ENCODE results near the gene DYNC2H1. TPM values are rescaled to one million over a fixed set of nuclear protein-coding genes. Genes with fewer than 3 reads are reported as not detected.
"Not testable (repeated sequence)": the region's sequence is repeated elsewhere in the genome, so short reads cannot be mapped to it uniquely, and the experiment has no call there.

Gene DYNC2H1
- total RNA-seq, 1 donor from 2014 or later: 46.4 TPM

DNA sequence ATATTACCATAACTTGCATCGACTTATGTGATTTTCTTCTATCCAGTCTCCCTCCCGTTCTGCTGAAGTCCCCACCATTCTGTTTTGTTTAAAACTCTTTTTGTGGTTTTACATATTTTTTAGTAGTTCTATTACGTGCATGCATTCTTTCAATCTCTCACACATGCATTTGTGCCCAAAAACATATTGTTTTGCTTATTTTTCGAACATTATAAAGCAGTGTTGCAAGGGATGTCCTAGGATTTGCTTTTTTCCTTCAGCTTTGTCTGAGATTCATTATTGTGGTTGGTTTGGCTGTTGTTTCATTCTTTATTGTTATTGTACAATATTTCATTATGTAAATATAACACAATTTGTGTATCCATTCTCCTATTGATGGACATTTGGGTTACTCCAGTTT, 235.7 kb downstream of the DYNC2H1 start:
- Histone ChIP-seq H3K36me3 (ENCODE audit: control insufficient read depth in 3 of 3, insufficient read depth in 3 of 3, low read length in 3 of 3) (no peaks in the 10 kb centered on the region), H3K4me3 (ENCODE audit: low read length in 3 of 3) (no peak overlapping the region), H3K9me3 (ENCODE audit: control insufficient read depth in 3 of 3, low read length in 3 of 3) (no peaks in the 10 kb centered on the region), H3K9ac (ENCODE audit: low read depth in 1 of 3, low read length in 3 of 3) (no peak overlapping the region), H3K27me3 (ENCODE audit: control insufficient read depth in 3 of 3, insufficient read depth in 3 of 3, low read length in 3 of 3) (no peaks in the 10 kb centered on the region), H3K27ac (ENCODE audit: low read depth, low read length) (no peak overlapping the region), H3K4me1 (ENCODE audit: control insufficient read depth in 3 of 3, insufficient read depth in 3 of 3, low read length in 3 of 3) (no peaks in the 10 kb centered on the region)

DNA sequence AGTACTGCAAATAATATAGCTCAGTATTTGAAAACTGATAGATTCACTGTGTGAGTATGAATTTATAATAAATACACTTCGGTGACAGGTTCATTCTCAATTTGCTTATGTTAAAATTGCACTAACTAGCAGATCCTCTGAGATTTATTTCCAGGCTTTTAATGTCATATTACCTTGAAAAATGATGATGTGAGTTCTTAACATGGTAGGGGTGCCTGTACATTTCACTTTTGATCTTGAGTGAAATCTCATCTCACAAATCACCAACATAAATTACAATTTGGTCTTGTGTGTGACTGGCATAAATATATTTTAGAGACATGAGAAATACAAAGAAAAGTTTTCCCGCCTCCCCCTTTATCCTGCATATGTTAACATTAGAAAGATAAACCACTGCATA, 240.4 kb downstream of the DYNC2H1 start:
- Histone ChIP-seq H3K9me3 (ENCODE audit: control insufficient read depth in 3 of 3, low read length in 3 of 3) (no peaks in the 10 kb centered on the region), H3K27me3 (ENCODE audit: control insufficient read depth in 3 of 3, insufficient read depth in 3 of 3, low read length in 3 of 3) (no peaks in the 10 kb centered on the region), H3K4me3 (ENCODE audit: low read length in 3 of 3) (no peak overlapping the region), H3K27ac (ENCODE audit: low read depth, low read length) (no peak overlapping the region), H3K36me3 (ENCODE audit: control insufficient read depth in 3 of 3, insufficient read depth in 3 of 3, low read length in 3 of 3) (no peaks in the 10 kb centered on the region), H3K9ac (ENCODE audit: low read depth in 1 of 3, low read length in 3 of 3) (no peak overlapping the region), H3K4me1 (ENCODE audit: control insufficient read depth in 3 of 3, insufficient read depth in 3 of 3, low read length in 3 of 3) (no peaks in the 10 kb centered on the region)

DNA sequence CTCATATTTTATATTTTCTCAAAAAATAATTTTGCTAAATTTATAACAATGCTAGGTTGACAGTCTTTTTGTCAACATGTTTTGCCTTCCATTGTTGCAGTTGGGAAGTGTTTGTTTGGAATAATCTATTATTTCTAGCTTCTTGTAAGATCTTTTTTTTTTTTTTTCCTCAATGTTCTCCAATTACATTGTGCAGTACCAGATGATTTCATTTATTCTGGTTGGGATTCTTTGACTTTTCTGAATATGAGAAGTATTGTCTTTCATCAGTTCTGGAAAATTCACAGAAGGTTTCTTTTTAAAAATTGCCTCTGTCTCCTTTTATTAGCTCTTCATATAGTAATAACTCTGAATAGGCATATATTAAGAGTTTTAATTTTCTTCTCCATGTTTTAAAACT, 245.4 kb downstream of the DYNC2H1 start:
- H3K9me3 ChIP-seq (ENCODE audit: control insufficient read depth in 3 of 3, low read length in 3 of 3): no peaks in the 10 kb centered on the region
- no peak overlapping the region for H3K4me3 ChIP-seq (ENCODE audit: low read length in 3 of 3)
- no peak overlapping the region for H3K27ac ChIP-seq (ENCODE audit: low read depth, low read length)
- no peaks in the 10 kb centered on the region for H3K36me3 ChIP-seq (ENCODE audit: control insufficient read depth in 3 of 3, insufficient read depth in 3 of 3, low read length in 3 of 3)
- no peaks in the 10 kb centered on the region for H3K27me3 ChIP-seq (ENCODE audit: control insufficient read depth in 3 of 3, insufficient read depth in 3 of 3, low read length in 3 of 3)
- no peak overlapping the region for H3K9ac ChIP-seq (ENCODE audit: low read depth in 1 of 3, low read length in 3 of 3)
- no peaks in the 10 kb centered on the region for H3K4me1 ChIP-seq (ENCODE audit: control insufficient read depth in 3 of 3, insufficient read depth in 3 of 3, low read length in 3 of 3)

DNA sequence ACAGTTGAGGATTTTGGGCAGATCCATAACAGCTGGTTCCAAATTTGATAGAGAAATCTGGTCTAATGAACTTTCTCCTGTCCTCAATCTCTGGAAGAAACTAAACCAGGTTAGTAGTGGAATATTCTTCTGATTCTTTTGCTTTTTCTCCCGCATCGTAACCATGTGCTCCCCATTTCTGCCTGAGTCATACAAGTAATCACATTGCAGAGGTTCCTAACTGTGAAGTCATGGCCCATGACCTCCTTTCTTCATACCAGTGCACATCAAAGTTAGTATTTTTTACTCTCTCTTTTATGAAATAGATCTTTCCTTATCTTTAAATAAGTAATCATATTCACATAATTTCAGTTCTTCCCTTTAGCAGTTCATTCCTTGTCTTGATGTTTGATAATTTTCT, 249.0 kb downstream of the DYNC2H1 start:
- Histone ChIP-seq H3K27ac (ENCODE audit: low read depth, low read length) (no peak overlapping the region), H3K27me3 (ENCODE audit: control insufficient read depth in 3 of 3, insufficient read depth in 3 of 3, low read length in 3 of 3) (no peaks in the 10 kb centered on the region), H3K4me1 (ENCODE audit: control insufficient read depth in 3 of 3, insufficient read depth in 3 of 3, low read length in 3 of 3) (no peaks in the 10 kb centered on the region), H3K9me3 (ENCODE audit: control insufficient read depth in 3 of 3, low read length in 3 of 3) (no peaks in the 10 kb centered on the region), H3K36me3 (ENCODE audit: control insufficient read depth in 3 of 3, insufficient read depth in 3 of 3, low read length in 3 of 3) (no peaks in the 10 kb centered on the region), H3K4me3 (ENCODE audit: low read length in 3 of 3) (no peak overlapping the region), H3K9ac (ENCODE audit: low read depth in 1 of 3, low read length in 3 of 3) (no peak overlapping the region)

GRCh38 chr11:103359216-103359615, 250.0 kb downstream of the DYNC2H1 start:
- Histone ChIP-seq H3K9ac (ENCODE audit: low read depth in 1 of 3, low read length in 3 of 3) (no peak overlapping the region), H3K36me3 (ENCODE audit: control insufficient read depth in 3 of 3, insufficient read depth in 3 of 3, low read length in 3 of 3) (no peaks in the 10 kb centered on the region), H3K4me3 (ENCODE audit: low read length in 3 of 3) (no peak overlapping the region), H3K27ac (ENCODE audit: low read depth, low read length) (no peak overlapping the region), H3K9me3 (ENCODE audit: control insufficient read depth in 3 of 3, low read length in 3 of 3) (no peaks in the 10 kb centered on the region), H3K4me1 (ENCODE audit: control insufficient read depth in 3 of 3, insufficient read depth in 3 of 3, low read length in 3 of 3) (no peaks in the 10 kb centered on the region), H3K27me3 (ENCODE audit: control insufficient read depth in 3 of 3, insufficient read depth in 3 of 3, low read length in 3 of 3) (no peaks in the 10 kb centered on the region)

- H3K27me3 ChIP-seq (ENCODE audit: control insufficient read depth in 3 of 3, insufficient read depth in 3 of 3, low read length in 3 of 3): no peaks in the 10 kb centered on the region
Measured at GRCh38 chr11:103364687-103365086, 255.5 kb downstream of the DYNC2H1 start.

GRCh38 chr11:103367650-103368049, 258.4 kb downstream of the DYNC2H1 start:
- H3K27me3 ChIP-seq (ENCODE audit: control insufficient read depth in 3 of 3, insufficient read depth in 3 of 3, low read length in 3 of 3): no peaks in the 10 kb centered on the region
- H3K9ac ChIP-seq (ENCODE audit: low read depth in 1 of 3, low read length in 3 of 3): no peak overlapping the region

More at GRCh38 chr11:103364687-103365086, 255.5 kb downstream of the DYNC2H1 start:
- Histone ChIP-seq H3K4me3 (ENCODE audit: low read length in 3 of 3) (no peak overlapping the region), H3K9ac (ENCODE audit: low read depth in 1 of 3, low read length in 3 of 3) (no peak overlapping the region), H3K36me3 (ENCODE audit: control insufficient read depth in 3 of 3, insufficient read depth in 3 of 3, low read length in 3 of 3) (peaks cover 0 to 4% (median 0%) of the 10 kb centered on the region in 3 donors), H3K9me3 (ENCODE audit: control insufficient read depth in 3 of 3, low read length in 3 of 3) (no peaks in the 10 kb centered on the region), H3K4me1 (ENCODE audit: control insufficient read depth in 3 of 3, insufficient read depth in 3 of 3, low read length in 3 of 3) (no peaks in the 10 kb centered on the region), H3K27ac (ENCODE audit: low read depth, low read length) (no peak overlapping the region)

GRCh38 chr11:103368145-103368544, 258.9 kb downstream of the DYNC2H1 start:
- Histone ChIP-seq H3K9ac (ENCODE audit: low read depth in 1 of 3, low read length in 3 of 3) (no peak overlapping the region), H3K27me3 (ENCODE audit: control insufficient read depth in 3 of 3, insufficient read depth in 3 of 3, low read length in 3 of 3) (no peaks in the 10 kb centered on the region), H3K4me3 (ENCODE audit: low read length in 3 of 3) (no peak overlapping the region), H3K4me1 (ENCODE audit: control insufficient read depth in 3 of 3, insufficient read depth in 3 of 3, low read length in 3 of 3) (no peaks in the 10 kb centered on the region), H3K27ac (ENCODE audit: low read depth, low read length) (no peak overlapping the region), H3K36me3 (ENCODE audit: control insufficient read depth in 3 of 3, insufficient read depth in 3 of 3, low read length in 3 of 3) (peaks cover 0 to 6% (median 0%) of the 10 kb centered on the region in 3 donors), H3K9me3 (ENCODE audit: control insufficient read depth in 3 of 3, low read length in 3 of 3) (no peaks in the 10 kb centered on the region)

More at GRCh38 chr11:103367650-103368049, 258.4 kb downstream of the DYNC2H1 start:
- no peaks in the 10 kb centered on the region for H3K9me3 ChIP-seq (ENCODE audit: control insufficient read depth in 3 of 3, low read length in 3 of 3)
- H3K4me3 ChIP-seq (ENCODE audit: low read length in 3 of 3): no peak overlapping the region
- H3K27ac ChIP-seq (ENCODE audit: low read depth, low read length): no peak overlapping the region
- peaks cover 0 to 6% (median 0%) of the 10 kb centered on the region in 3 donors for H3K36me3 ChIP-seq (ENCODE audit: control insufficient read depth in 3 of 3, insufficient read depth in 3 of 3, low read length in 3 of 3)
- no peaks in the 10 kb centered on the region for H3K4me1 ChIP-seq (ENCODE audit: control insufficient read depth in 3 of 3, insufficient read depth in 3 of 3, low read length in 3 of 3)

DNA sequence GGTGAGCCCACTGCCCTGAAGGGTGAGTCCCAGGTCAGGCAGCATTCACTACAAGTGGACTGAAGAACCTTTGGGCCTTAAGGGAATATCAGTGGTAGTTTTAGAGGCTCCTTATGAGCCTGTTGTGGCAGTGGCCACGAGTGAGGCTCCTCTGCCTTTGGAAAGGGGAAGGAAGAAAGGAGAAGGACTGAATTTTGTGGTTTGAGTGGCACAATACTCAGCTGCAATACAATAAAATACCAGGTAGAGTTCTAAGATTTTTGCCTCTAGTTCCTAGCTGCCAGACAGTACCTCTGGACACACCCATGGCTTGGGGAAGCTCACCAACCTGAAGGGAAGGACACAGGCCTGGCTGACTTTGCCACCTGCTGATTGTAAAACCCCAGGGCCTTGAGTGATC, 260.9 kb downstream of the DYNC2H1 start:
- H3K4me1 ChIP-seq (ENCODE audit: control insufficient read depth in 3 of 3, insufficient read depth in 3 of 3, low read length in 3 of 3): no peaks in the 10 kb centered on the region
- H3K27me3 ChIP-seq (ENCODE audit: control insufficient read depth in 3 of 3, insufficient read depth in 3 of 3, low read length in 3 of 3): no peaks in the 10 kb centered on the region
- H3K36me3 ChIP-seq (ENCODE audit: control insufficient read depth in 3 of 3, insufficient read depth in 3 of 3, low read length in 3 of 3): peaks cover 0 to 6% (median 0%) of the 10 kb centered on the region in 3 donors
- H3K27ac ChIP-seq (ENCODE audit: low read depth, low read length): no peak overlapping the region
- H3K4me3 ChIP-seq (ENCODE audit: low read length in 3 of 3): no peak overlapping the region
- no peak overlapping the region for H3K9ac ChIP-seq (ENCODE audit: low read depth in 1 of 3, low read length in 3 of 3)
- no peaks in the 10 kb centered on the region for H3K9me3 ChIP-seq (ENCODE audit: control insufficient read depth in 3 of 3, low read length in 3 of 3)

- Histone ChIP-seq H3K27me3 (ENCODE audit: control insufficient read depth in 3 of 3, insufficient read depth in 3 of 3, low read length in 3 of 3) (no peaks in the 10 kb centered on the region), H3K4me1 (ENCODE audit: control insufficient read depth in 3 of 3, insufficient read depth in 3 of 3, low read length in 3 of 3) (no peaks in the 10 kb centered on the region), H3K36me3 (ENCODE audit: control insufficient read depth in 3 of 3, insufficient read depth in 3 of 3, low read length in 3 of 3) (peaks cover 0 to 6% (median 0%) of the 10 kb centered on the region in 3 donors), H3K9me3 (ENCODE audit: control insufficient read depth in 3 of 3, low read length in 3 of 3) (no peaks in the 10 kb centered on the region), H3K4me3 (ENCODE audit: low read length in 3 of 3) (no peak overlapping the region), H3K27ac (ENCODE audit: low read depth, low read length) (no peak overlapping the region), H3K9ac (ENCODE audit: low read depth in 1 of 3, low read length in 3 of 3) (no peak overlapping the region)
Measured at GRCh38 chr11:103372906-103373305, 263.7 kb downstream of the DYNC2H1 start.

DNA sequence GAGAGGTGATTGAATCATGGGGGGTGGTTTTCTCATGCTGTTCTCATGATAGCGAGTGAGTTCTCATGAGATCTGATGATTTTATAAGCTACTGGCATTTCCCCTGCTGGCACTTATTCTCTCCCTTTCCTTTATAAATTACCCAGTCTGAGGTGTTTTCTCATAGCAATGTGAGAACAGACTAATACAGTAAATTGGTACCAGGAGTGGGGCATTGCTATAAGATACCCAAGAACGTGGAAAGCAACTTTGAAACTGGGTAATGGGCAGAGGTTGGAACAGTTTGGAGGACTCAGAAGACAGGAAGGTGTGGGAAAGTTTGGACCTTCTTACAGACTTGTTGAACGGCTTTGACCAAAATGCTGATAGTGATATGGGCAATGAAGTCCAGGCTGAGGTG, 265.0 kb downstream of the DYNC2H1 start:
- not testable (repeated sequence) for H3K9me3 ChIP-seq (ENCODE audit: control insufficient read depth in 3 of 3, low read length in 3 of 3); H3K9ac ChIP-seq (ENCODE audit: low read depth in 1 of 3, low read length in 3 of 3); H3K27me3 ChIP-seq (ENCODE audit: control insufficient read depth in 3 of 3, insufficient read depth in 3 of 3, low read length in 3 of 3); H3K4me3 ChIP-seq (ENCODE audit: low read length in 3 of 3); H3K4me1 ChIP-seq (ENCODE audit: control insufficient read depth in 3 of 3, insufficient read depth in 3 of 3, low read length in 3 of 3); H3K27ac ChIP-seq (ENCODE audit: low read depth, low read length); H3K36me3 ChIP-seq (ENCODE audit: control insufficient read depth in 3 of 3, insufficient read depth in 3 of 3, low read length in 3 of 3)

Measured in skeletal muscle tissue (tissue), 4 donors.